HG03060 (cell line): ENCODE measurements around the gene MGME1.
A peak's percentile ranks its signal among the peaks of the same experiment; 100 is the strongest.

ENCODE experiments used
- ATAC-seq: cut with Tn5 transposase; IDR thresholded peaks from one replicate; pipeline ENCODE4 v1.9.1; 2021; ENCODE audit warnings: low read depth, moderate number of reproducible peaks; ENCODE audit not compliant: unreplicated experiment

The MGME1 gene, protein sequence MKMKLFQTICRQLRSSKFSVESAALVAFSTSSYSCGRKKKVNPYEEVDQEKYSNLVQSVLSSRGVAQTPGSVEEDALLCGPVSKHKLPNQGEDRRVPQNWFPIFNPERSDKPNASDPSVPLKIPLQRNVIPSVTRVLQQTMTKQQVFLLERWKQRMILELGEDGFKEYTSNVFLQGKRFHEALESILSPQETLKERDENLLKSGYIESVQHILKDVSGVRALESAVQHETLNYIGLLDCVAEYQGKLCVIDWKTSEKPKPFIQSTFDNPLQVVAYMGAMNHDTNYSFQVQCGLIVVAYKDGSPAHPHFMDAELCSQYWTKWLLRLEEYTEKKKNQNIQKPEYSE

DNA sequence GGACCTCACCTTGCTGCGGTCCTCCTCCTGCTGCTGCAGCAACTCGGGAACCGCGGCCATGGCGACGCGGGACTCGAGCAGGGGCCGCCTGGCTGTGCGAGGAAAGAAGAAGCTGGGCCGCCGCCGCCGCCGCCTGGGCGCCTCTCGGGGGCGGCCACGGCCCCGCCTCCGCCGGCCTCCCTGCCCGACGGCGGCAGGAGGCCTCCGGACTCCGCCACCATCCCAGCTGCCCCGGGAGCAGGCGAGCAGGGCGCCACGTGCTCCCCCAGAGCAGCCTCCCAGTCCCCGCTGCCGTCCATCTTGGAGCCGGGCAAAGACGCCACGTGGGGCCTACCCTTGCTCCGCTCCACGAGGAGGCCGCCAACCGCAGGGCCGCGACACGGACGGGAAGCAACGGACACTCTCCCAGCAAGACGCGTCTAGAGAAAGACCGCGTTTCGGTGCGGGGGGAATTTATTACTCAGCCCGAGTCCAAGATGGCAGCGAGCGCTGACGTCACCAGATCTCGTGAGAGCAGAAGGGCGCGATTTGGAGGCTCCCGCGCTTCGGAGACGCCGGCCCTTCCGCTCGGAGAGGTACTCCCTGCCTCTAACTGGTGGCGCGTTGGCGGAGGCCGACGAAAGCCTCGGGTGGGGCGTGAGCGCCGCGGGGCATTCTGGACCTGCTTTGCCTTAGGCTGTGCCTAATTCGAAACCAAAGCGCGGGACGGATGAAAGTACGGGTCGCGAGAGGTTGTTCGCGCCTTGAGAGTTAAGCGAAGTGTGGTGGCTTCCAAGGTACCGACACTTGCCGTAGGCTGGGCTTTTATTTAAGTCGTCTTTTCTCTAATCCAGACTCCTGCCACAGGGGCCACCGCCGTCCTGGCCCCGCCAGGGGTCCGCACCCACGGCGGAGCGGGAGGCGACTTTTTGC, at the start of gene MGME1, which contains the start of gene SNX5:
TSS of gene MGME1 (plus strand) at position 653 of the 912 bp plus-strand sequence. CDS start 842 bp downstream, outside the sequence.
TSS of gene SNX5 (minus strand) at position 429 of the 912 bp plus-strand sequence. CDS start at position 60, 369 bp downstream.
- ATAC-seq: peak; percentile 74

DNA sequence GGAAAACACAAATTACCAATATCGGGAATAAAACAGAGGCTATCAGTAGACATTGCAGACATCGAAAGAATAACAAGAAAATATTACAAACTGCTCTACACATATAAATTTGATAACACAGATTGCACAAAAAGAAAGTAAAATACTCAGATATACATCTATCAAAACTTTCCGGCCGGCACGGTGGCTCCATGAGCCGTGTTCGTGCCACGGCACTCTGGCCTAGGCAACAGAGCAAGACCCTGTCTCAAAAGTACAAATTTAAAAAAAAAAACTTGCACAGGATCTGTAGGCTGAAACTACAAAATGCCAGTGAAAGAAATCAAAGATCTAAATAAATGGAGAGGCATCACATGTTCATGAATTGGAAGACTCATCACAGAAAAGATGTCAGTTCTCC, 49.7 kb upstream of the MGME1 start:
- ATAC-seq: no peak

DNA sequence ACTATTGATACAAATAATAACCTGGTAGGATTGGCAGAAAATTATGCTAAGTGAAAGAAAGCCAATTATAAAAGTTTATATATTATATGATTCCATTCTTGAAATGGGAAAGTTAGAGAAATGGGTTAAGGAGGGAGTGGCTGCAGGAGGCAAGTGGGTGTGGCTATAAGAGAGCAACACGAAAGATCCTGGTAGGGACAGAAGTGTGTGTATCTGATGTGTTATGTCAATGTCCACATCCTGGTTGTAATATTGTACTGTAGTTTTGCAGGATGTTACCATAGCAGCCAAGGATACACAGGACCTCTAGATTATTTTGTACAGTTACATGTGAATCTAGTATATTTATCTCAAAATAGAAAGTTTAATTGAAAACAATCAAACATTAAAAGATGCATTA, 47.0 kb upstream of the MGME1 start:
- no peak for ATAC-seq

DNA sequence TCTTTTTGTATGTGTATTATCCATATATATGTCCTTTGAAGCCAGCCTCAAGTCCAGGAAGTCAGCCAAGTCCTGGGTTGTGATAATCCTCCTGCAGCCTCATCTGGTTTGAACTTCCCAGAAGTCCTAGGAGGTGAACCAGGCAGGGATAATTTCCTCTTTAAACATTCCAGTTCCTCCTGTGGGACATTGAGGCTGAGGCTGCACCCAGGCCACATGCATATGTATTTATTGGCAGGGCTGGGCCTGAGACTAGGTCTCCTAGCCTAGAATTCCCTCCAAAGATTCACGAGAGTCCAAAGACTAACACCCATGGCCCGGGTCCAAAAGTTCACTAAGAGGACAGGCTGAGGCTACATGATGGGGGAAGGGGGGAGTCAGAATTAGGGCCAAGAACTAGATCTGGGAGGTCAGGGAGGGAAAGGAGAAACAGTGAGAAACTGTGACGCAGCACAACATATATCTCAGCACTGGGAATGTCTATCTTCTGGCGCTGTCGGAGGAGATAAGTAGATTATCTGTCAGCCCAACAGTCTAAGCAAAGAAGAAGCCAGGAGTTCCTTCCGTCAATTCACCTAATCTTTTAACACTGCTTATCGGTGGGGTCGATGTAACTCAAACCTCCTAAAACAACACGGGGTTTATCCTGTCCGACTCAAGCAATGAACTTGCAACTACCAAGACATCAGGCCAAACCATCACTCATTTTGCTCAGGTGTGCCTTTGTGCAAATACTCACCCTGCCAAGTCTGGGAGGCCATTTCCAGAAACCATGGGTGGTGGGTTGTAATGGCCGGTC, 43.5 kb upstream of the MGME1 start:
- no peak for ATAC-seq

DNA sequence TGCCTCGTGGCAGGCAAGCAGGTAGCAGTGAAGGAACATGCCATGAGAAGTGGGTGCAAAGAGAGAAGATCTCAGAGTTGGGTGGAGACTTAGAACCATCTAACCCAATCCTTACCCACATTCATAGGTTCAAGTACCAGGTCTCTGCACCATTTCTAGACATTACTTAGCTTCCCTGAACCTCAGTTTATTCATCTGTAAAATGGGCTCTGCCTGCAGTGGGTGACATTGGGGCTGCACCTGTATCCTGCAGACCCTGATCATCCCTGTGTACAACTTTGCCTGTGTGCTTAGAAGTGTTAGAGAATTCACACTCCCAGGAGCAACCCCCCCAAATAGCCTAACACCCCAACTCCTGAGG, 42.9 kb upstream of the MGME1 start:
- ATAC-seq: no peak

GRCh38 chr20:17928211-17928611, 40.6 kb upstream of the MGME1 start:
- no peak for ATAC-seq

DNA sequence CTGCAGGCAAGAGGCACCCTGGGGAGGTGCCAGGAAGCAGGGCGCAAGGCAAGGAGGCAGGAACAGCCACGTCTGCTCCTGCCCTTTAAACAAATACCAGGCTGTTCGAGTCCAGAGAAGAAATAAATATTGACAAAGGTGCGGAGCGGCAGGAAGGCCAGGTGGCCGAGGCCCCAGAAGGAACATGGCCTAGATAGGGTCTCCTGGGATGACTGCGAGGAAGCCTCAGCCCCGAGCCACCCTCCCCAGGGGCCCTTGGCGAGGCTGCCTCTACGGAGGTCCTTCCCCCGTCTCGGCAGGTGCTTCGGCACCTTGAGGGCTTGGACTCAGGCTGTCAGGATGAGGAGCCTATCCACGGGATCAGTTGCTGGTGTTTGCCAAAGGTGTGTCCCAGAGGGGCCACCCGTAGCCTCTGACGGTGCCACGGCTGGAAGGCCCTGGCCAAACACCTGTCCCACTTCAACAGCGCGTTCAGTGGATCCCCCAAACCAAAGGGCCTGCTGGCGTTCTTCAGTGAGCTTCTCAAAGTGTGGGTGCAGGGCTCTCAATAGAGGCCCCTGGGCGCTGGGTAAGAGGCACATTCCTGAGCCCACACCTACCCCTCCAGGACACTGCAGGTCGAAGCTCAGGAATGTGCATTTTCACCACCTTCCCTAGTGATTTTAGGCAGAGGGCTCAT, 40.0 kb upstream of the MGME1 start:
- ATAC-seq: no peak

- no peak for ATAC-seq
Observed at GRCh38 chr20:17931513-17931912, 37.3 kb upstream of the MGME1 start.

DNA sequence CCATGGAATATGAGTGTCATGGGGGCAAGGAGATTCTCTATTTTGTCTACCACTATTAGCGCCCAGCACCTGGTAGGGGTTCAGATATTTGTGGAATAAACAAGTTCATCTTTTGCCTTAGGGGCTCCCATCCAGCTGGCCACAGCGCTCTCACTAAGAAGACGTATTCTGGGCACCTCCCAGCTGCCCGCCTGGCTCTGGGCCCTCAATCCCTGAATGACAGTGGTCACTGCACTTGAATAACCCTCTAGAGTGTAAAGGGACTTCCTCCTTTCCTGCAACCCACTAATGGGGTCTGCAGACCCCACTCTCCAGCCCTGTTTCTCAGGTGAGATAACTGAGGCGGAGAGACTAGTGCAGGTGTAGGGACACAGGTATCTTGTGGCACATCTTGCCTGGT, 36.4 kb upstream of the MGME1 start:
- no peak for ATAC-seq

- no peak for ATAC-seq
Observed at GRCh38 chr20:17933121-17933520, 35.7 kb upstream of the MGME1 start.

- ATAC-seq: no peak
Observed at GRCh38 chr20:17933711-17934110, 35.1 kb upstream of the MGME1 start.

GRCh38 chr20:17934141-17934862, 34.5 kb upstream of the MGME1 start:
- ATAC-seq: no peak

- no peak for ATAC-seq
Observed at GRCh38 chr20:17935186-17935585, 33.6 kb upstream of the MGME1 start.

GRCh38 chr20:17935761-17936160, 33.1 kb upstream of the MGME1 start:
- ATAC-seq: no peak

DNA sequence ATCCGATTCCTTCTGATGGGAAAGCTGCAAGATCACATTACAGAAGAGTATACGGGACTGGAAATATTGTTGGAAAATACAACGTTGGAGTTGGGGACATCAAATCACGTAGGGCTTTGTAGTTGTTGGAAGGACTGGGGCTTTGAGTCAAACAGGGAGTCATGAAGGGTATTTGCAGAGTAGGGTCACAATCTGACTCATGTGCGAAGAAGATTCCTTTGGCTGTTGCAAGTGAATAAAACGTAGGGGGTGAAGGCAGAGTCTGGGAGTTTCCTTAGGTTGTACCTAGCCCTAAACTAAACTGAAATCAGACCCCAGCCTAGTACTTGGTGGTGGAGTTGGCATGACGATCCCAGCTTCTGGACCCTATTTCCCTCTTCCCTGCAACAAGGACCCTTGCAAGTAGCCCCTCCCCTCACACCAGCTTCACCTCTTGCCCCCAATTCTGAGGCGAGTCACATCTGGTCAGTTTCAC, 32.5 kb upstream of the MGME1 start:
- ATAC-seq: no peak

GRCh38 chr20:17936761-17937732, 31.8 kb upstream of the MGME1 start:
- no peak for ATAC-seq

DNA sequence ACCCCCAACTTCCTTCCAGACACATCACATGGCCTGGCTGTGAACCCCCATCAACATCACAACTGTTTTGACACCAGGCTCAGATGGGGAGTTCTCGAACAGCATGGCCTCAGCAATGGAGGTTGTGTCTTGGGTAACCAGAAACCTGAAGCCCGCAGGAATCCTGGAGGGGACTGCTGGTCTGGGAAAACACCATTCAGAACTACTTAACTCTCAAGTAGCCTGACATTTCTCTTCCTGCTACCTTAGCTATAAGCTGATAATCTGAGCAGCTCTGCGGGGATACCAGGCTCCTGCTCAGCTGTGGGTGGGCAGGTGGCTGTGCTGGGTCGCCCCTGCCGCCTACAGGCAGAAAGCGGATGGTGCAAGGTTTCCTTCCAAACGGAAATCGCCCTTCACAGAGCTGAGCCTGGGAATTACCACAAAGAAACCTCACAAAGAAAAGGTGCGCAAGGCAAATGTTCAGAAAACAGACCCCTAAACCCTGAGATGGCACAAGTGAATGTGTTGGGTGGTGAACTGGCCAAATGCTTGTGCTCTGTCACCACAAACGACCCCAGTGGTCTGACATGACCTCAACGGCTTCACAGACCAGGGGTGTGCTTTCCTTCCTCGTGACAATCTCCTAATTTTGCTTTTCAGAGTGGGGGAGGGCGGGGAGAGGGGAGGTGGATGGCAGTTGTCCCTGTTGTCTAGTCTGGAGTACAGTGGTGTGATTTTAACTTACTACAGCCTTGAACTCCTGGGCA, 29.8 kb upstream of the MGME1 start:
- no peak for ATAC-seq
